Measurements from ENCODE around the gene ARL14EPL. TPM values are rescaled to one million over a fixed set of nuclear protein-coding genes. Genes with fewer than 3 reads are reported as not detected.

Gene ARL14EPL
- total RNA-seq, 2 experiments from 2014 or later, result not detected

GRCh38 chr5:116037236-116037822, 5.1 kb downstream of the ARL14EPL start:
- no peak overlapping the region for H3K4me2 ChIP-seq (ENCODE audit: low read length)
- ChIA-PET POLR2A (no interaction called here), CTCF (ENCODE audit: unreplicated experiment) (no interaction called here)
- 0 out of 2 replicates have a peak overlapping the region, but pooled peaks have one; percentile 97 for H2AFZ ChIP-seq (ENCODE audit: low read length)
- H3K9me2 ChIP-seq (ENCODE audit: insufficient read depth, low read length), result no peaks in the 10 kb centered on the region
- no peaks in the 10 kb centered on the region for H3K36me3 ChIP-seq (ENCODE audit: insufficient read depth, low read length)
- H3K9me3 ChIP-seq (ENCODE audit: low read length), result no peaks in the 10 kb centered on the region
- TF ChIP-seq, protein P1, sequence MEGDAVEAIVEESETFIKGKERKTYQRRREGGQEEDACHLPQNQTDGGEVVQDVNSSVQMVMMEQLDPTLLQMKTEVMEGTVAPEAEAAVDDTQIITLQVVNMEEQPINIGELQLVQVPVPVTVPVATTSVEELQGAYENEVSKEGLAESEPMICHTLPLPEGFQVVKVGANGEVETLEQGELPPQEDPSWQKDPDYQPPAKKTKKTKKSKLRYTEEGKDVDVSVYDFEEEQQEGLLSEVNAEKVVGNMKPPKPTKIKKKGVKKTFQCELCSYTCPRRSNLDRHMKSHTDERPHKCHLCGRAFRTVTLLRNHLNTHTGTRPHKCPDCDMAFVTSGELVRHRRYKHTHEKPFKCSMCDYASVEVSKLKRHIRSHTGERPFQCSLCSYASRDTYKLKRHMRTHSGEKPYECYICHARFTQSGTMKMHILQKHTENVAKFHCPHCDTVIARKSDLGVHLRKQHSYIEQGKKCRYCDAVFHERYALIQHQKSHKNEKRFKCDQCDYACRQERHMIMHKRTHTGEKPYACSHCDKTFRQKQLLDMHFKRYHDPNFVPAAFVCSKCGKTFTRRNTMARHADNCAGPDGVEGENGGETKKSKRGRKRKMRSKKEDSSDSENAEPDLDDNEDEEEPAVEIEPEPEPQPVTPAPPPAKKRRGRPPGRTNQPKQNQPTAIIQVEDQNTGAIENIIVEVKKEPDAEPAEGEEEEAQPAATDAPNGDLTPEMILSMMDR (conservative IDR thresholded peaks at IDR 0.05; ENCODE audit: low read length), result peak; percentile 71
- no peak for TF ChIP-seq EZH2phosphoT487 (IDR thresholded peaks at IDR 0.05; ENCODE audit: borderline replicate concordance, low read depth, low read length)
- H3K4me3 ChIP-seq (ENCODE audit: low read depth, low read length, poor library complexity, severe bottlenecking), result no peak overlapping the region
- peaks cover 20% of the 10 kb centered on the region for H3K4me1 ChIP-seq (ENCODE audit: insufficient read depth, low read length, poor library complexity, severe bottlenecking)
- H4K20me1 ChIP-seq (ENCODE audit: insufficient read depth, low read length), result no peaks in the 10 kb centered on the region
- H3K79me2 ChIP-seq (ENCODE audit: insufficient read depth, low read depth, low read length), result no peaks in the 10 kb centered on the region
- intact Hi-C loops (cut with micrococcal nuclease; ENCODE audit: unreplicated experiment), result loop anchor here (5.0 kb wide), 1 partner anchor 195 kb away; the partner anchor contains the start of genes AP3S1 and ATG12
- no TSS peak for BruUV-seq (replicated peaks)
- no peak overlapping the region for H3K27ac ChIP-seq (ENCODE audit: low read depth, low read length, poor library complexity, severe bottlenecking)
- no peak for DNase-seq (ENCODE audit: low spot score)

GRCh38 chr5:116038817-116039216, 6.5 kb downstream of the ARL14EPL start:
- Histone ChIP-seq H3K9me2 (ENCODE audit: insufficient read depth, low read length) (no peaks in the 10 kb centered on the region), H3K4me2 (ENCODE audit: low read length) (peak overlapping the region; percentile 58), H3K27ac (ENCODE audit: low read depth, low read length, poor library complexity, severe bottlenecking) (peak overlapping the region; percentile 6), H3K79me2 (ENCODE audit: insufficient read depth, low read depth, low read length) (no peaks in the 10 kb centered on the region), H3K4me3 (ENCODE audit: low read depth, low read length, poor library complexity, severe bottlenecking) (peak overlapping the region; percentile 12), H3K4me1 (ENCODE audit: insufficient read depth, low read length, poor library complexity, severe bottlenecking) (peaks cover 20% of the 10 kb centered on the region), H3K9me3 (ENCODE audit: low read length) (no peaks in the 10 kb centered on the region), H3K36me3 (ENCODE audit: insufficient read depth, low read length) (no peaks in the 10 kb centered on the region), H4K20me1 (ENCODE audit: insufficient read depth, low read length) (no peaks in the 10 kb centered on the region), H2AFZ (ENCODE audit: low read length) (peak overlapping the region; percentile 97)
- no peak for TF ChIP-seq EZH2phosphoT487 (IDR thresholded peaks at IDR 0.05; ENCODE audit: borderline replicate concordance, low read depth, low read length)
- TF ChIP-seq, protein P1 (conservative IDR thresholded peaks at IDR 0.05; ENCODE audit: low read length), result no peak
- no TSS peak for BruUV-seq (replicated peaks)
- ChIA-PET POLR2A (interaction anchor here (0.7 to 1.2 kb wide), 3 partner anchors 9 to 132 kb away, joined by 3 to 6 read pairs (median 3); no protein-coding TSS in a partner anchor), CTCF (ENCODE audit: unreplicated experiment) (no interaction called here)
- intact Hi-C loops (cut with micrococcal nuclease; ENCODE audit: unreplicated experiment), result loop anchor here (5.0 kb wide), 1 partner anchor 197 kb away; the partner anchor contains the start of genes AP3S1 and ATG12
- DNase-seq (ENCODE audit: low spot score), result peak; percentile 75

- CTCF ChIA-PET (ENCODE audit: unreplicated experiment), result no interaction called here
- no peak overlapping the region for H3K4me3 ChIP-seq (ENCODE audit: low read depth, low read length, poor library complexity, severe bottlenecking)
- POLR2A ChIA-PET, result interaction anchor here (0.5 to 1.4 kb wide), 5 partner anchors 9 to 201 kb away, joined by 3 to 7 read pairs (median 3); partner anchors contain the start of genes AP3S1 and ATG12
- H2AFZ ChIP-seq (ENCODE audit: low read length), result no peak overlapping the region
- H3K9me3 ChIP-seq (ENCODE audit: low read length), result no peaks in the 10 kb centered on the region
- intact Hi-C loops (cut with micrococcal nuclease; ENCODE audit: unreplicated experiment), result no loop called here
- H3K4me1 ChIP-seq (ENCODE audit: insufficient read depth, low read length, poor library complexity, severe bottlenecking), result peaks cover 20% of the 10 kb centered on the region
- TF ChIP-seq EZH2phosphoT487 (IDR thresholded peaks at IDR 0.05; ENCODE audit: borderline replicate concordance, low read depth, low read length), result no peak
- TF ChIP-seq, protein P1 (conservative IDR thresholded peaks at IDR 0.05; ENCODE audit: low read length), result no peak
- no peak for DNase-seq (ENCODE audit: low spot score)
- H3K27ac ChIP-seq (ENCODE audit: low read depth, low read length, poor library complexity, severe bottlenecking), result no peak overlapping the region
- no peaks in the 10 kb centered on the region for H3K9me2 ChIP-seq (ENCODE audit: insufficient read depth, low read length)
- no peak overlapping the region for H3K4me2 ChIP-seq (ENCODE audit: low read length)
- no TSS peak for BruUV-seq (replicated peaks)
- no peaks in the 10 kb centered on the region for H4K20me1 ChIP-seq (ENCODE audit: insufficient read depth, low read length)
- no peaks in the 10 kb centered on the region for H3K36me3 ChIP-seq (ENCODE audit: insufficient read depth, low read length)
- H3K79me2 ChIP-seq (ENCODE audit: insufficient read depth, low read depth, low read length), result no peaks in the 10 kb centered on the region
These were observed 10.1 kb downstream of the ARL14EPL start for GRCh38 chr5:116042375-116042774.

Data from OCI-LY7 (cell line).